Kidney glomerular epithelial cell (primary cell): ENCODE measurements around the gene TMEM18.
"Not testable (repeated sequence)": the region's sequence is repeated elsewhere in the genome, so short reads cannot be mapped to it uniquely, and the experiment has no call there.

Experiments used
- DNase-seq: peaks from one replicate; lab custom pipeline; 2025; lab: John Stamatoyannopoulos, UW

TMEM18 gene

DNA sequence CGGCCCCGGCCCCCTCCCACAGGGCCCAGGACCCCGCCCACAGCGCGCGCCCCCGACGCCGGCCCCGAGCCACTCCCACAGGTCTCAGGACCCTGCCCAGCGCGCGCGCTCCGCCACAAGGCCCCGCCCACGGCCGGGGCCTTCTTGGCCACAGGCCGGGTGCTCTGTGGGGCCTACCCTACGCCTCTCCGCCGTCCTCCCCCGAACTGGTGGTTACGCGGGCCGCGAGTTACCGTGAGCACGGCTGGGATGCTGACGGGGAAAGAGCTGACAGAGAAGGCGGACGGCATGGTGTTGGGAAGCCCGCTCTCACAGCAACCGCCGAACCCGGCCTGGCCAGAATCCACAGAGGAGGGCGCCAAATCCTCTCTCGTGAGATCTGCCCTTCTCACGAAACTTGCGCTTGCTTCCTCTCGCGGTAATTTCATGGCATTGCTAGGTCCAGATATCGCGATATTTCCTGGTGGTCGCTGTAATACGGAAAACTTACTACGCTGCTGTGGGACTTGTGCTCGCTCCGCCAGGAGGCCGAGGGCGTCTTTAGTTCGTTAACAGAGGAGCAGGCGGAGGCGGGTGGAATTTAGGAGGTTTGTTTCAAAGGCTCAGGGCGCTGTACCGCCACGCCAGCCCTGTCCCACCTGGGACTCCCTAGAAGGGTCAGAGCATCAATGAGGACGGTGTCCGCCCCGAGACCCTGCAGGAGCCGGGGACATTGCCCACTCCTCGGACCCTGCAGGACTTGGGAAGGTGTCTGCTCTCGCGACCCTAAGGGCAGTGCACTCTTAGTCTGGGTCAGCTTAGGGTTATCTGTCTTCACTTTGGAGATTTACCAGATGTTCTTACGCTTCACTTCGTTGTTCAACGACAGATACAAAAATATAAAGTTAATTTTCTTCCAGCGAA lies at the start of gene TMEM18:
TMEM18 (minus strand) TSS at position 351 of the 903 bp plus-strand sequence; CDS start at position 290, 61 bp downstream.
- DNase-seq = peak; percentile 98

- DNase-seq = no peak
Observed at GRCh38 chr2:726169-726568, 49.0 kb upstream of the TMEM18 start.

DNA sequence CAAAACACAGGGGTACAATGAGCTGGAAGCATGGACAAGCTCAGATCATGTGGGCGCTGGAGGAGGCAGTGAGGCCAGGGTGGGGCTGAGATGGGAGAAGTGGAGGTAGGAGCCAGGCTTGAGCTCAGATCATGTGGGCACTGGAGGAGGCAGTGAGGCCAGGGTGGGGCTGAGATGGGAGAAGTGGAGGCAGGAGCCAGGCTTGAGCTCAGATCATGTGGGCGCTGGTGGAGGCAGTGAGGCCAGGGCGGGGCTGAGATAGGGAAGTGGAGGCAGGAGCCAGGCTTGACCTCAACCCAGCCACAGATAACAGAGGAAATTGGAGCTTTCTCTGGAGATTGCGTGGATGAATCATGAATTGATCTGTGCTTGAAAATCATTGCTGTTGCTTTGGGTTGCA lies 48.3 kb upstream of the TMEM18 start:
- DNase-seq = no peak

GRCh38 chr2:723761-724160 lies 46.6 kb upstream of the TMEM18 start:
- no peak for DNase-seq

- no peak for DNase-seq
Observed at GRCh38 chr2:720842-721241, 43.6 kb upstream of the TMEM18 start.

DNA sequence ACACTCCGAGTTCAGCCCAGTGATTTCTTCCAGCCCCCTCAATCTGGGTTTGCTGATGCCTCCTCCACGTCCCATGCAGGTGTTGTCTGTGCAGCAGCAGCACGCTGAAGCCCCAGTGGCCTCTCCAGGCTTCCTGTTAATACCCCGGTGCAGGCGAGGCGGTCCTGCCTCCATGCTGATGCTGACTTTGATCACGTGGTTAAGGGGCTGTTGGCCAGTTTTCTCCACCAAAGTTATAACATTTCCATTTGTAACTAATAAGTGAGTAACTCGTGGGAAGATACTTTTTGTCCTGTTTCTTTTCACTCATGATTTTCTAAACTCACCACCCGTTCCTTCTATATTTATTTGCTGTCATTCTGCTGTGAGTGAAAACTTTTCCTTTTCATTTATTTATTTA lies 42.5 kb upstream of the TMEM18 start:
- no peak for DNase-seq

DNA sequence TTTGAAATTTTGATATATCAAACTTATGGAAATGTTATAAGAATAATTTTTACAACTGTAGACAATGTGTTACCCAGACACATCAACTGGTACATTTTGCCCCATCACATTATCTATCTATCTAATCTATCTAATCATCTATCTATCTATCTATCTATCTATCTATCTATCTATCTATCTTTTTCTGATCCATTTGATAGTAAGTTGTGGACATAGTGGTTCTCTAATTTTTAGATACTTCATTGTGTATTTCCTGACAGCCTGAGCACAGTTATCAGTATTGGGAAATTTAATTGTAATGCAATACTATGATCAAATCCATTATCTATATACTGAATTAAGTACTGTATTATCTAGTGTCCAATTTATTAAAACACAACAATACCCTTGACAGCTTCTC lies 42.0 kb upstream of the TMEM18 start:
- no peak for DNase-seq

DNA sequence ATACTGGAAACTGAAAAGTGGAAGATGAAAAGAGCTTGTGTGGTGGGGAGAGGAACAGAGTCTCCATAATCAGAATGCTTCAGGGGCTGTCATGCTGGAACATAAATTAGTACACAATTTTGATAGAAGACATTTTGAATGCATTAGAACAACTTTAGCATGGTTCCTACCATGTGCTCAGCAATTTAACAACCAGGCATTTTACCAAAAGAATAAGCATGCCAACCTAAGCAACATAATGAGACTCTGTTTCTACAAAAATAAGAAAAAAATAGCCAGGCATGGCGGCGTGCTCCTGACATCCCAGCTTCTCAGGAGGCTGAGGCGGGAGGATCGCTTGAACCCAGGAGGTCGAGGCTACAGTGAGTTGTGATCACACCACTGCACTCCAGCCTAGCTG lies 40.5 kb upstream of the TMEM18 start:
- no peak for DNase-seq

DNA sequence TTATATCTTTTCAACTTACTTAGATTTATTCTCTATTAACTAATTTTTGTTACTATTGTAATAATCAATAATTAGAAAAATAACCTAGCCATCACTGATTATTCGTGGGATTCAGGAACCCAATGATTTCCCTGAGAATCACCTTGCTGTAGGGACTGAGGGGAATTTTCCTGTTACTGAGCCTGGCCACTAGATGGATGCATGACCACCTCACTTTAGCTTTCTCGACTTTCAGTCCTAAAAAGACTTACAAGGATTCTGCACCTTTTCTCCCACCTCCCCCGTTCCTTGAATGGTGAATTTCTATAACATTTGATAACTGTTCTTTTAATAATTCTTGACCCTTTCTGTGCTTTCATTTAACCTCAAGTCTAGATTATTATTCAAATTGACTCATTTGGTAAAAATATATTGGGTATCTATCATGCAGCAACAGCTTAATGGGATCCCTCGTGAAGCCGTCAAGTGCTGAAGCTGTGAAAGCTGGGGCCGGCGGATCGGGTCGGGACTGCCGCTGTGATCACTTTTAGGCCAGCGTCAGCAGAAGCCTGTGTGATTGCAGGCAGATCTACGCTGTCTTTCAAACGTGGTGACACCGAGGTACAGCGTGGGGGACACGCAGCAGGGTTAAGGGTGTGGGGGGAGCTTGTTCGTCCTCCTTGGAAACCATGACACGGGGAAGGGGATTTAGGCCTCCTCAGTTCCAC lies 38.8 kb upstream of the TMEM18 start:
- no peak for DNase-seq

- no peak for DNase-seq
Observed at GRCh38 chr2:715038-715437, 37.8 kb upstream of the TMEM18 start.

DNA sequence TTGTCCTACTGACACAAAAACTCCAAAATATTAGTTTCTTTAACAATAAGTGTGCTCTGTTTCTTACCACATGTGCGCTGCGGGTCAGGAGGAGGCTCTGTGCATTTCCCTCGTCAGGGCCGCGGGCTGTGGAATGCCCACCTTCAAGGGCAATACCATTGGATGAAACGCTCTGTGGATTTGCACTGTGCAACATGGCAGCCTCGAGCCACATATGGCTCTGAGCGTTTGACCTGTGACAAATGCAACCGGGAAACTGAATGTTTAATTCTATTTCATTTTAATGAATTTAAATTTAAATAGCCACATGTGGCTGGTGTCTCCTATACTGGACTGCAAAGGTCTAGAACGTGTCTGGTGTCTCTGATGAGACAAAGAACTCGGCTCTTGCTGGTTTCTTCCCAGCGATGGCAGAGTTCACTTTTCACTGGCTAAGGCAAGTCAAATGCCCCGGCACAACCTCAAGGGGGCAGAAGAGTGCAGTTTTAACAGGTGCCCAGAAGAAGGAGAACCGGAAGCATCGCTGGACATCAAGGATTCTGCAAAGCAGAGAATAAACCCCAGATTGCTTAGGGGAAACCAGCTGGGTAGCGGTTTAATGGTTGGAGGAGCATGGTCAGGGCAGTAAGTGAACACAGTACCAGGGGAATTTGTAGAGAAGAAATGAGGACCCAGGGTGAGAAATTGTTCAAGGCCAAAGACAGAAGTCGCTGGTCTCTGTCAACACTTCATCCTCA lies 37.0 kb upstream of the TMEM18 start:
- DNase-seq = peak; percentile 67

- DNase-seq = no peak
Observed at GRCh38 chr2:710867-711665, 33.9 kb upstream of the TMEM18 start.

DNA sequence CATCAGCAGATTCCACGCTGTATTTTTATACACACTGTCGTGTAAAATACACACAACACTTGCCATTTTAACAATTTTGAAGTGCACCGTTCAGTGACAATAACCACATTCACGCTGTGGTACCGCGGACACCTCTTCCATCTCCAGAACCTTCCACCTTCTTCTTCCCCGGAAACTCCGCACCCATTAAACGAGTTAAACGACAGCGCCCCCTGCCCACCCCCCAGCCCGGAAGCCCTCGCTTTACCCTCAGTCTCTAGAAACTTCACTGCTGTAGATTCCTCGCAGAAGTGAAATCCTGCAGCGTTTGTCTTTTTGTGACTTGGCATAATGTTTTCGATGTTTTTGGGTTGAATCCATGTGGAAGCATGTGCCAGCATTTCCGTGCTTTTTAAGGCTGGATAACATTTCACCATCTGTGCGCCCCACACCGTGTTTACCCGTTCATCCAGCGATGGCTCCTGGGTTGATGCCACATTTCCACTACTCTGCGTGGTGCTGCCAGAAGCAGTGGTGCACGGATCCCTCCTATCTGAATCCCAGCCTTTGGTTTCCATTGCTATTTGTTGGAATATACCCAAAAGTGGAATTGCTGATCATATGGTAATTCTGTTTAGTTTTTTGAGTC lies 32.0 kb upstream of the TMEM18 start:
- DNase-seq = no peak

DNA sequence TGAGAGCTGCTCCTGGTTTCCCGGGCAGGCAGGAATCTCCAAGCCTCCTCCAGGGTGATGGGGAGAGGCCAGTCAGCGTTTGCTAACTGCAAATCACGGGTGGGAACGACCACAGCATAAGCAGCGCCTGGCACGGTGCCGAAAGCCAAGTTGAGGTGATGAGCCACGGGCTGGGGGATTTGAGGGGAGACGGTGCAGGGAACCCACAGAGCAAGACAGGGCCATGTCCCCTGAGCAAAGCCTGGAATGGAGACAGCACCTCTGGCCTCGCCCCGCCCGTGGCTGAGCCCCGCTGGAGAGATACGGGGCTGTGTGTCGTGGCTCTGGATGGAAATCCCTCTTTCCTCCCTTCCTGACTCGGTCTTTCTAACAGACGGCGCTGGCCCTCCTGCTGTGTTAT lies 31.5 kb upstream of the TMEM18 start:
- no peak for DNase-seq

GRCh38 chr2:705971-706511 lies 28.8 kb upstream of the TMEM18 start:
- DNase-seq = no peak

DNA sequence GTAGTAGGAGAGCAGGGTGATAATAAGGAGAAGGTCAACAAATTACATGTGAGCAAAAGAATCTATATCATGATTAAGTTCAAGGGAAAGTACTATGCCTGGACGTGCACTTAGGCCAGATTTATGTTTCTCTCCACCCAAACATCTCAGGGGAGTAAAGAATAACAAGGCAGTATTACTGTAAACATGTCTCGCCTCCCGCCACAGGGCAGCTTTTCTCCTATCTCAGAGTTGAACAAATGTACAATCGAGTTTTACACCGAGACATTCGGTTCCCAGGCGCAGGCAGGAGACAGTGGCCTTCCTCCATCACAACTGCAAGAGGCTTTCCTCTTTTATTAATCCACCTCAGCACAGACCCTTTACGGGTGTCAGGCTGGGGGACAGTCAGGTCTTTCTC lies 25.6 kb upstream of the TMEM18 start:
- DNase-seq = not testable (repeated sequence)

DNA sequence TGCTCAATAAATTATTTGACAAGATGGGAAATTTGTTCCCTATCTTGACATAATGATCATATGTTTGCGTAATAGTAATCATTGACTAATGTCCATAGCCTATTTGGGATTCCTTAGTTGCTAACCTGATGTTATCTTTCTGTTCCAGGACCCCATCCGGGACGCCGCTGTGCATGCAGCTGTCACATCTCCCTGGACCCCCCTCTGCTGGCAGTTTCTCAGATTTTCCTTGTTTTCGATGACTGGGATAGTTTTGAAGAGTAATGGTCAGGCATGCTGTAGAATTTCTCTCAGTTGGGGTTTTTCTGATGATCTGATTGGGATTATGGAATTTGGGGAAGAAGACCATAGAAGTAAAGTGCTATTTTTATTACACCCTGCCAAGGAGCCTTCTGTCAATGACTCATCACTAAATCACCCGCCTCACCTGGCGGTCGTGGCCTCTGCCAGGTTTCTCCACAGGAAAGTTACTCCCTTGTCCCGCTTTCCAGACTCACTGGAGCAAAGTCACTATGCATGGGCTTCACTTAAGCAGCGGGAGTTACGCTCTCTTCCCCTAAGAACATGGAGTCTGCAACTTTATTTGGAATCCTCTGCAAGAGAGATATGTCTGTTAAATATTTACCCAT lies 19.9 kb upstream of the TMEM18 start:
- no peak for DNase-seq

- no peak for DNase-seq
Observed at GRCh38 chr2:696463-696862, 19.3 kb upstream of the TMEM18 start.

DNA sequence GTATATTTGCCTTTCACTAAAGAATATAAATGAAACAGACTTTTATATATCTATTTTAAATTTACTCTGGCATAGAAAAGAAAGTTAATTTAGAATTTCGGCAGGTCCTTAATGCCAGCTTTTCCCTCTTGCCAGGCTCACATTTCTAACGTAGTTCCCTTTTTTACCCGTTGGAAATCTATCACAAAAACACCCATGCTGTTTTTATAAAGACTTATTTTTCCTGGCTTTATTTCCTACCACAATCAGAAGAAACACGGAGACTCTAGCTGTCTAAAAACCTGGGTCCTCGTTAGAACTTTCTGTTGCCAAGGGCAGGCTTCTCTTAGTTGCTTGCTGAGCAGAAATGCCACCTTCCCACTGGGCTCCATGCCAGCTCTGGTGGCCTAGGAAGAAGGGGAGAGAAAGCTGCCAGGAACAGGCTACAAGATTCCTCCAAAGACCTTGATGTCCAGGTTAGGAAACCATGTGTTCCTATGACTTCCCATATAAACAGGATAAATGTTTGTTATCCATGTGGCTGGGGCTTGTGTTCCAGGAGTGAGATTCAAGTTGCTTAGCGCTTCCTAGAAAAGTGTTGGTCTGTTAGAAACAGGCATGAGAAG lies 17.8 kb upstream of the TMEM18 start:
- no peak for DNase-seq

- DNase-seq = peak; percentile 40
Observed at GRCh38 chr2:694174-694573, 17.0 kb upstream of the TMEM18 start.
